PC-3 (cell line): ENCODE measurements around the gene C22orf42. TPM values are rescaled to one million over a fixed set of nuclear protein-coding genes. Genes with fewer than 3 reads are reported as not detected.
A peak's percentile ranks its signal among the peaks of the same experiment; 100 is the strongest.

Source experiments
- ATAC-seq: fragments of 200-7000 bp; cut with Tn5 transposase; 2 replicates; pipeline ENCODE4 v1.9.1; 2020; ENCODE audit warnings: mild to moderate bottlenecking, moderate library complexity
- BruUV-seq: library from RNA; stranded (reverse); fragments of 400-500 nt; replicated peaks from 2 replicates; lab custom pipeline; 2021; lab: Mats Ljungman, UMichigan
- CTCF ChIA-PET: fragments of 300-600 bp; sonication (Branson Sonifier 250); formaldehyde crosslinking; loops from one replicate; lab custom pipeline; 2022; ENCODE audit warnings: antibody characterized with exemption; lab: Charles Lee
- POLR2A ChIA-PET: fragments of 300-600 bp; sonication (Branson Sonifier 250); formaldehyde crosslinking; loops from one replicate; lab custom pipeline; 2022; ENCODE audit warnings: antibody characterized with exemption; ENCODE audit not compliant: unreplicated experiment; lab: Charles Lee
- DNase-seq: peaks from one replicate; pipeline ENCODE4 v3.0.0-alpha.2; 2015
- H2AFZ ChIP-seq: fragments of 300-600 bp; sonication (generic); 2 replicates; pipeline ENCODE4 v1.6.0; 2016; ENCODE audit warnings: antibody characterized with exemption, low read length
- H3F3A ChIP-seq: fragments of 300-600 bp; sonication (generic); one replicate; pipeline ENCODE4 v1.6.0; 2017; ENCODE audit warnings: antibody characterized with exemption, low read length, control low read depth, mild to moderate bottlenecking; ENCODE audit not compliant: unreplicated experiment
- H3K27ac ChIP-seq: fragments of 300-600 bp; sonication (generic); 2 replicates; pipeline ENCODE4 v1.5.1; 2016; ENCODE audit warnings: mild to moderate bottlenecking, low read length
- H3K27me3 ChIP-seq: fragments of 300-600 bp; sonication (generic); 2 replicates; pipeline ENCODE4 v1.6.1; 2016; ENCODE audit warnings: low read length, mixed read lengths
- H3K36me3 ChIP-seq: fragments of 300-600 bp; sonication (generic); 2 replicates; pipeline ENCODE4 v1.6.1; 2016; ENCODE audit warnings: low read depth, mixed run types, low read length, mixed read lengths
- H3K4me1 ChIP-seq: fragments of 300-600 bp; sonication (generic); 2 replicates; pipeline ENCODE4 v1.5.1; 2016; ENCODE audit warnings: low read length; ENCODE audit not compliant: insufficient read depth
- H3K4me2 ChIP-seq: fragments of 300-600 bp; sonication (generic); 2 replicates; pipeline ENCODE4 v1.6.0; 2016; ENCODE audit warnings: low read length
- H3K4me3 ChIP-seq: fragments of 300-600 bp; sonication (generic); 2 replicates; pipeline ENCODE4 v1.5.1; 2016; ENCODE audit warnings: mild to moderate bottlenecking, low read length, mixed read lengths
- H3K79me2 ChIP-seq: fragments of 300-600 bp; sonication (generic); 2 replicates; pipeline ENCODE4 v1.6.1; 2017; ENCODE audit warnings: low read length, mixed read lengths
- H3K9ac ChIP-seq: fragments of 300-600 bp; sonication (generic); 2 replicates; pipeline ENCODE4 v1.6.0; 2016; ENCODE audit warnings: mild to moderate bottlenecking, low read length
- H3K9me2 ChIP-seq: fragments of 300-600 bp; sonication (generic); replicated peaks from 2 replicates; pipeline ENCODE4 v1.6.1; 2016; ENCODE audit warnings: mixed run types, low read length, mixed read lengths
- H3K9me3 ChIP-seq: fragments of 300-600 bp; sonication (generic); 2 replicates; pipeline ENCODE4 v1.6.1; 2016; ENCODE audit warnings: low read length, mixed read lengths
- H4K20me1 ChIP-seq: fragments of 300-600 bp; sonication (generic); 2 replicates; pipeline ENCODE4 v1.6.1; 2016; ENCODE audit warnings: low read length, mixed read lengths
- CTCF ChIP-seq: fragments of 300-600 bp; sonication (generic); conservative IDR thresholded peaks from 2 replicates; pipeline ENCODE4 v1.5.1; 2017; ENCODE audit warnings: antibody characterized with exemption, low read depth, mild to moderate bottlenecking, low read length
- EZH2 ChIP-seq: fragments of 300-600 bp; sonication (generic); IDR thresholded peaks from one replicate; pipeline ENCODE4 v1.6.1; 2017; ENCODE audit warnings: antibody characterized with exemption, mild to moderate bottlenecking, low read length; ENCODE audit not compliant: unreplicated experiment
- EZH2phosphoT487 ChIP-seq: fragments of 300-600 bp; sonication (generic); IDR thresholded peaks from 2 replicates; pipeline ENCODE4 v1.6.1; 2018; ENCODE audit warnings: mild to moderate bottlenecking, antibody characterized with exemption, low read length, borderline replicate concordance
- intact Hi-C: fragments of 100-400 bp; cut with micrococcal nuclease; formaldehyde crosslinking; loops from 2 replicates; pipeline ENCODE4 v1.9.0; 2023
- total RNA-seq: library from RNA; depleted of rRNA; stranded (reverse); fragments of >200 nt; gene quantifications from 2 replicates; pipeline ENCODE4 v1.2.3, GENCODE V29; 2014

C22orf42 gene
- total RNA-seq, 1 experiment from 2014 or later, result not detected

- CTCF ChIA-PET, result no interaction called here
- TF ChIP-seq CTCF, result no peak
- TF ChIP-seq EZH2, result no peak
- no peak for TF ChIP-seq EZH2phosphoT487
- Histone ChIP-seq H3F3A (no peaks in the 10 kb centered on the region), H3K9me2 (no peaks in the 10 kb centered on the region), H3K9ac (no peak overlapping the region), H3K27ac (no peak overlapping the region), H3K4me1 (no peaks in the 10 kb centered on the region), H3K4me2 (no peak overlapping the region), H4K20me1 (no peaks in the 10 kb centered on the region), H3K36me3 (no peaks in the 10 kb centered on the region), H3K9me3 (no peaks in the 10 kb centered on the region), H3K4me3 (no peak overlapping the region), H3K79me2 (no peaks in the 10 kb centered on the region), H3K27me3 (no peaks in the 10 kb centered on the region), H2AFZ (no peak overlapping the region)
- intact Hi-C loops, result loop anchor here (5.0 to 10.0 kb wide), 2 partner anchors 106 to 267 kb away; partner anchors contain the start of gene FBXO7
- ATAC-seq (no peak), DNase-seq (no peak)
- no TSS peak for BruUV-seq
- POLR2A ChIA-PET, result no interaction called here
These were observed 48.9 kb upstream of the C22orf42 start for GRCh38 chr22:32207971-32208480.

- no peaks in the 10 kb centered on the region for H3K36me3 ChIP-seq
- no peaks in the 10 kb centered on the region for H3K9me2 ChIP-seq
- H3K4me1 ChIP-seq, result no peaks in the 10 kb centered on the region
- DNase-seq (peak; percentile 48), ATAC-seq (peak; percentile 82)
- intact Hi-C loops, result loop anchor here (5.0 to 10.0 kb wide), 2 partner anchors 105 to 268 kb away; partner anchors contain the start of gene FBXO7
- no TSS peak for BruUV-seq
- H3K9me3 ChIP-seq, result no peaks in the 10 kb centered on the region
- no peak overlapping the region for H3K27ac ChIP-seq
- no peaks in the 10 kb centered on the region for H3K27me3 ChIP-seq
- no peak overlapping the region for H3K9ac ChIP-seq
- ChIA-PET POLR2A (no interaction called here), CTCF (no interaction called here)
- no peaks in the 10 kb centered on the region for H3K79me2 ChIP-seq
- no peak overlapping the region for H3K4me2 ChIP-seq
- TF ChIP-seq CTCF (peak; percentile 65), EZH2 (no peak), EZH2phosphoT487 (no peak)
- H2AFZ ChIP-seq, result 0 out of 2 replicates have a peak overlapping the region, but pooled peaks have one; percentile 20
- no peaks in the 10 kb centered on the region for H4K20me1 ChIP-seq
- H3K4me3 ChIP-seq, result no peak overlapping the region
- H3F3A ChIP-seq, result no peaks in the 10 kb centered on the region
These were observed 48.0 kb upstream of the C22orf42 start for GRCh38 chr22:32206774-32207758.
